Thyroid gland (tissue), 4 donors: Measurements from ENCODE around the gene SLC28A1. TPM values are rescaled to one million over a fixed set of nuclear protein-coding genes. Genes with fewer than 3 reads are reported as not detected.

Source experiments
- DNase-seq, 2 donors: peaks; one replicate each; pipeline ENCODE4 v3.0.0-alpha.2; 2019
- H3K27ac ChIP-seq, 3 donors: fragments of 200-600 bp; sonication (generic); 1 replicate in 2 of 3; 2 replicates in 1 of 3; pipeline ENCODE4 v1.5.1; 2016 to 2019; ENCODE audit warnings: mild to moderate bottlenecking in 1 of 3, moderate library complexity in 1 of 3
- H3K27me3 ChIP-seq: fragments of 200-600 bp; sonication (generic); one replicate; pipeline ENCODE4 v1.5.1; 2019
- H3K36me3 ChIP-seq, 2 donors: fragments of 200-600 bp; sonication (generic); one replicate each; pipeline ENCODE4 v1.5.1; 2016 to 2019
- H3K4me1 ChIP-seq, 2 donors: fragments of 200-600 bp; sonication (generic); one replicate each; pipeline ENCODE4 v1.5.1; 2017 to 2019
- H3K4me3 ChIP-seq, 3 donors: fragments of 200-600 bp; sonication (generic); replicated peaks in 1 of 3; 1 replicate in 2 of 3; 2 replicates in 1 of 3; pipeline ENCODE4 v1.5.1; 2016; ENCODE audit warnings: mild to moderate bottlenecking in 1 of 3
- H3K9me3 ChIP-seq: fragments of 200-600 bp; sonication (generic); one replicate; pipeline ENCODE4 v1.5.1; 2017
- CTCF ChIP-seq, 6 experiments: fragments of 200-600 bp in 3 of 6; fragments of 450-650 bp in 3 of 6; sonication (generic) in 3 of 6; IDR thresholded peaks; one replicate each; pipeline ENCODE4 v1.5.1; 2016 to 2019; ENCODE audit warnings: antibody characterized with exemption in 6 of 6, mild to moderate bottlenecking in 2 of 6, inconsistent platforms in 1 of 6, moderate library complexity in 1 of 6
- POLR2A ChIP-seq, 2 donors: fragments of 450-650 bp; IDR thresholded peaks; one replicate each; pipeline ENCODE4 v1.6.1; 2017; ENCODE audit warnings: antibody characterized with exemption in 2 of 2, mild to moderate bottlenecking in 2 of 2, moderate library complexity in 1 of 2
- WGBS, 2 donors: methylation state at CpG; one replicate each; pipeline ENCODE4 v1.1.5; 2017; 5-methylcytosine and 5-hydroxymethylcytosine counted together
- intact Hi-C: fragments of 100-400 bp; cut with DNase I; formaldehyde crosslinking; loops from one replicate; pipeline ENCODE4 v1.15.1; 2023
- total RNA-seq, 4 donors: library from RNA; depleted of rRNA; stranded (reverse); fragments of >200 nt; gene quantifications; one replicate each; pipeline ENCODE4 v1.2.3, GENCODE V29; 2016

SLC28A1 gene
- total RNA-seq, 4 donors from 2014 or later, result not detected

- no peaks in the 10 kb centered on the region for H3K4me1 ChIP-seq
- no peaks in the 10 kb centered on the region for H3K9me3 ChIP-seq
- H3K27me3 ChIP-seq, result no peaks in the 10 kb centered on the region
- no peak for DNase-seq
- H3K27ac ChIP-seq, result no peak overlapping the region
- 30 to 35% methylated on average over 2 to 3 of the region's 3 CpGs for whole genome bisulfite sequencing, 2 donors
- TF ChIP-seq POLR2A (IDR thresholded peaks at IDR 0.05) (no peak), CTCF (IDR thresholded peaks at IDR 0.05) (no peak)
- H3K36me3 ChIP-seq, result no peaks in the 10 kb centered on the region
- intact Hi-C loops, result no loop called here
- H3K4me3 ChIP-seq, result no peak overlapping the region
Observed at GRCh38 chr15:84962955-84963354, 78.5 kb downstream of the SLC28A1 start.

GRCh38 chr15:84967380-84967779 lies 82.9 kb downstream of the SLC28A1 start:
- intact Hi-C loops, result no loop called here
- Histone ChIP-seq H3K9me3 (no peaks in the 10 kb centered on the region), H3K36me3 (no peaks in the 10 kb centered on the region), H3K4me1 (no peaks in the 10 kb centered on the region), H3K4me3 (no peak overlapping the region), H3K27ac (no peak overlapping the region), H3K27me3 (no peaks in the 10 kb centered on the region)
- 67 to 72% methylated on average over 3 of the region's 3 CpGs for WGBS, 2 donors
- no peak for DNase-seq
- TF ChIP-seq POLR2A (IDR thresholded peaks at IDR 0.05), result no peak
- TF ChIP-seq CTCF (IDR thresholded peaks at IDR 0.05), result no peak

GRCh38 chr15:84968301-84968700 lies 83.8 kb downstream of the SLC28A1 start:
- Histone ChIP-seq H3K9me3 (no peaks in the 10 kb centered on the region), H3K4me3 (no peak overlapping the region), H3K36me3 (no peaks in the 10 kb centered on the region), H3K27ac (no peak overlapping the region), H3K27me3 (no peaks in the 10 kb centered on the region), H3K4me1 (no peaks in the 10 kb centered on the region)
- 100% methylated on average over 1 to 3 of the region's 3 CpGs for WGBS, 2 donors
- TF ChIP-seq CTCF (IDR thresholded peaks at IDR 0.05) (no peak), POLR2A (IDR thresholded peaks at IDR 0.05) (no peak)
- DNase-seq, result no peak
- intact Hi-C loops, result no loop called here

- Histone ChIP-seq H3K4me3 (no peak overlapping the region), H3K36me3 (no peaks in the 10 kb centered on the region), H3K9me3 (no peaks in the 10 kb centered on the region), H3K27ac (no peak overlapping the region), H3K4me1 (no peaks in the 10 kb centered on the region), H3K27me3 (no peaks in the 10 kb centered on the region)
- no peak for TF ChIP-seq CTCF (IDR thresholded peaks at IDR 0.05)
- TF ChIP-seq POLR2A (IDR thresholded peaks at IDR 0.05), result no peak
- 59 to 69% methylated on average over 3 of the region's 6 CpGs for WGBS, 2 donors
- DNase-seq, result no peak
- intact Hi-C loops, result no loop called here
Observed at GRCh38 chr15:84969257-84969656, 84.8 kb downstream of the SLC28A1 start.

- WGBS, 2 donors, result 85 to 89% methylated on average over 3 of the region's 3 CpGs
- intact Hi-C loops, result no loop called here
- Histone ChIP-seq H3K4me1 (peaks cover 0 to 11% of the 10 kb centered on the region in 2 donors), H3K27me3 (no peaks in the 10 kb centered on the region), H3K9me3 (no peaks in the 10 kb centered on the region), H3K36me3 (no peaks in the 10 kb centered on the region), H3K27ac (no peak overlapping the region), H3K4me3 (no peak overlapping the region)
- DNase-seq, result no peak
- no peak for TF ChIP-seq CTCF (IDR thresholded peaks at IDR 0.05)
- TF ChIP-seq POLR2A (IDR thresholded peaks at IDR 0.05), result no peak
Observed at GRCh38 chr15:84970843-84971242, 86.4 kb downstream of the SLC28A1 start.
